DOHH2 (cell line): ENCODE results near the gene PDCL2.

Experiments
- EZH2phosphoT487 ChIP-seq: fragments of 200-600 bp; sonication (generic); IDR thresholded peaks from 2 replicates; pipeline ENCODE4 v1.6.1; 2017; ENCODE audit warnings: borderline replicate concordance, mild to moderate bottlenecking, antibody characterized with exemption, low read length, moderate library complexity, mixed read lengths
- TF ChIP-seq, protein P1 (sequence below): fragments of 200-600 bp; sonication (generic); IDR thresholded peaks from one replicate; pipeline ENCODE4 v1.5.1; 2014; ENCODE audit warnings: antibody characterized with exemption, mild to moderate bottlenecking, low read depth, low read length; ENCODE audit not compliant: poor library complexity, severe bottlenecking

DNA sequence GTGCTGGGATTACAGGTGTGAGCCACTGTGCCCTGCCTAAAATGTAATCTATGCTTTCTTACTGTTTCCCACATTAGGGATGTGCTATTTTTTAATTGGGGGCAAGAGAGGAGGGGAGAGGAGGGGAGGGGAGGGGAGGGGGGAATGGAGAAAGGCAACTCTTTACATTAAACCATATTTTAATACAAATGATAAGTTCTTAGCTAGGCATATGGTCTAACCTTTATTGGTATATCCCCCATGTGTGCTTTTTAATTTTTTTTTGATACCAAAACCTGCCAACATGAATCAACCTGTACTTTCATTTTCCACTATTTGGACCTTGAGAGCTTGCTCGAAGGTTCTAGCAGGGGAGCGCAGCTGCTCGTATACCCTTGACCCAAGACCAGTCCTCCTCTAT, 51.8 kb downstream of the PDCL2 start:
- TF ChIP-seq, protein P1, sequence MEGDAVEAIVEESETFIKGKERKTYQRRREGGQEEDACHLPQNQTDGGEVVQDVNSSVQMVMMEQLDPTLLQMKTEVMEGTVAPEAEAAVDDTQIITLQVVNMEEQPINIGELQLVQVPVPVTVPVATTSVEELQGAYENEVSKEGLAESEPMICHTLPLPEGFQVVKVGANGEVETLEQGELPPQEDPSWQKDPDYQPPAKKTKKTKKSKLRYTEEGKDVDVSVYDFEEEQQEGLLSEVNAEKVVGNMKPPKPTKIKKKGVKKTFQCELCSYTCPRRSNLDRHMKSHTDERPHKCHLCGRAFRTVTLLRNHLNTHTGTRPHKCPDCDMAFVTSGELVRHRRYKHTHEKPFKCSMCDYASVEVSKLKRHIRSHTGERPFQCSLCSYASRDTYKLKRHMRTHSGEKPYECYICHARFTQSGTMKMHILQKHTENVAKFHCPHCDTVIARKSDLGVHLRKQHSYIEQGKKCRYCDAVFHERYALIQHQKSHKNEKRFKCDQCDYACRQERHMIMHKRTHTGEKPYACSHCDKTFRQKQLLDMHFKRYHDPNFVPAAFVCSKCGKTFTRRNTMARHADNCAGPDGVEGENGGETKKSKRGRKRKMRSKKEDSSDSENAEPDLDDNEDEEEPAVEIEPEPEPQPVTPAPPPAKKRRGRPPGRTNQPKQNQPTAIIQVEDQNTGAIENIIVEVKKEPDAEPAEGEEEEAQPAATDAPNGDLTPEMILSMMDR, result no peak
- TF ChIP-seq EZH2phosphoT487, result no peak
